HG03025 (cell line): Measurements from ENCODE around the gene ACTL7B.
"Not testable (repeated sequence)": the region's sequence is repeated elsewhere in the genome, so short reads cannot be mapped to it uniquely, and the experiment has no call there.

Experiments
- ATAC-seq: cut with Tn5 transposase; IDR thresholded peaks from one replicate; pipeline ENCODE4 v1.9.1; 2021; ENCODE audit warnings: mild to moderate bottlenecking, moderate library complexity; ENCODE audit not compliant: unreplicated experiment, low FRiP score

The ACTL7B gene, protein sequence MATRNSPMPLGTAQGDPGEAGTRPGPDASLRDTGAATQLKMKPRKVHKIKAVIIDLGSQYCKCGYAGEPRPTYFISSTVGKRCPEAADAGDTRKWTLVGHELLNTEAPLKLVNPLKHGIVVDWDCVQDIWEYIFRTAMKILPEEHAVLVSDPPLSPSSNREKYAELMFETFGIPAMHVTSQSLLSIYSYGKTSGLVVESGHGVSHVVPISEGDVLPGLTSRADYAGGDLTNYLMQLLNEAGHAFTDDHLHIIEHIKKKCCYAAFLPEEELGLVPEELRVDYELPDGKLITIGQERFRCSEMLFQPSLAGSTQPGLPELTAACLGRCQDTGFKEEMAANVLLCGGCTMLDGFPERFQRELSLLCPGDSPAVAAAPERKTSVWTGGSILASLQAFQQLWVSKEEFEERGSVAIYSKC

DNA sequence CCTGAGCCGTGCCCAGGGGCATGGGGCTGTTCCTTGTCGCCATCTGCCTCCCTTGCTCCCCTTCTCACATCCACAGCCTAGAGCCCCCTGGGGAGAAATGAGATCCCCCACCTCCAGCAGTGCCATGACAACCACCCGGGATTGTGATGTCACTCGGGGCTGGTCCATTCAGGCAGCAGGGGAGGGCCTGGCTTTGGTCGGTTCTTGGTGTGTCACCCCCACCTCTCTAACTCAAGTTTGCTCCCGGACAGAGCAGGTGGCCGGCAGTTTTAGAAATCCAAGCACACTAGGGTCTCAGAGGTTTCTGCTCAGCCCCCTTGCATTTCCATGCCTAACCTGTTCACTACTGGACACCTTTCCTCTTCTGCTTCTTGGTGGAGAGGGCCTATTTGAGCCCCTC is at the start of gene ACTL7B:
Gene ACTL7B (minus strand): TSS at position 99 of the 400 bp plus-strand sequence. CDS start 56 bp downstream, at position 43.
- ATAC-seq, result no peak

DNA sequence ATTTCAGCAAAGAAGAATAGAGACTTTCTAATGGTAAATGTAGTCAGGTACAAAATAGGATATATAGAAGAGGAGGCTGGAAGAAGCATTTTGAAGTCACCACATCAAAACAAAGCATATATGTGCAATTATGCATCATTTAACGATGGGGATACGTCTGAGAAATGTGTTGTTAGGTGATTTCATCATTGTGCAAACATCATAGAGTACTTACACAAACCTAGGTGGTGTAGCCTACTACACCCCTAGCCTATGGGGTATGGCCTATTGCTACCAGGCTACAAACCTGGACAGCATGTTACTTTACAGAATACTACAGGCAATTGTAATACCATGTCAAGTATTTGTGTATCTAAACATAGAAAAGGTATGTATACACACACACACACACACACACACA is 49.7 kb upstream of the ACTL7B start:
- no peak for ATAC-seq

DNA sequence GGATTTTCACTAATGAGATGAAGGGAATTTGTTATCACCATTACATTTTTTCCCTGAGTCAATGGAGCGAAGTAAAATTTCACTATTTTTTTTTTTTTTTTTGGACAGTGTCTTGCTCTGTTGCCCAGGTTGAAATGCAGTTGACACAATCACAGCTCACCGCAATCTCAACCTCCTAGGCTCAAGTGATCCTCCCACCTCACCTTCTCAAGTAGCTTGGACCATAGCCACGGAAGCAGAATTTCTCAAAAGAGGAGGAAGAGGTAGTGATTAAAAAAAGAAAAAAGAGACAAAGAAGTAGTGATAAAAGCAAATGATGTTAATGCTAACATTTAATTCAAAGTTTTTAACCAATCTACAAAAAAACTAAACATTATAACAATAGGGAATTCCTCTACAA is 48.4 kb upstream of the ACTL7B start:
- no peak for ATAC-seq

DNA sequence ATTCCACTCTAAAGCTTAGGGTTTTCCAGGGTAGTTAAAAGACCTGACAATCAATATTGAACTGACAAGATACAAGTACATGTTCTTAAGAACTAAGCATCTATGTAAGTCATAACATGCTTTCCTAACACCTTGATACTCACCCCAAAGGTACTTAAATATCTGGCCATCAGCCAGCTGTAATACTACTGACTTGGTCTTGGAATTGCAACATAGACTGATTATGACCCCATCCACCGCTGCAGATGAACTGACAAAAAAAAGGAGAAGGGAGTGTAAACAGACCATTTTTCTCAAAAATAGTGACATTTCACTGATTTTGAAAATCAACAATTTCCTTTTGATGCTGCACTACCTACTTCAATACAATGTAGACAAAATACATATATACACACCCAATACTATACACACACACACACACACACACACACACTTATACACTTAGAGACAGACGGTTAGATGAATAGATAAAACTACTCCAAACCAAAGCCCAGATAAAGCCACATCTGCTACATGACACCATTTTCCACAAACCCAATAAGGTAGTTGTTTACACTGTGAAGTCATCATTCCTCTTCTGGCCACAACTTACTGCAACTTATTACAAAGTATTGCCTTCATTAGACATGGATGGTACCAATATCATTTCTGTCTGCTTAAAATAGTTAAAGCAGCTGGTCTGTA is 47.8 kb upstream of the ACTL7B start:
- ATAC-seq, result no peak

DNA sequence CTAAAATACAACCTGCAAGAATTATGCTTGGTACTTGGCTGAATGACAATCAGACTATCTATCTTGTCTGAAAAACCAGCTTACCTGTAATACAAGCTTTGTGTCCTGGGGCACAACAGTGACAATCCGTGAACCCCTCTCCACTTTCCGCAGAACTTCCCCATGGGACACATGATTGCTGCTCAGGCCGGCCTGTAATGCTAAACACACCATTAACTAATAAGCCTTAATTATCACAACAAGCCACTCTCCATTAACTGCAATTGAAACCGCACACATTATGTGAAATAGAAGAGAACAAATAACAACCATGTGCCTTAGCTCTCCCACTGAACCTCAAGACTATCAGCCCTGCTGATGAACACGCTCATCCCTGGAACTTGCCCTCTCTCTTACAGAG is 44.4 kb upstream of the ACTL7B start:
- no peak for ATAC-seq

DNA sequence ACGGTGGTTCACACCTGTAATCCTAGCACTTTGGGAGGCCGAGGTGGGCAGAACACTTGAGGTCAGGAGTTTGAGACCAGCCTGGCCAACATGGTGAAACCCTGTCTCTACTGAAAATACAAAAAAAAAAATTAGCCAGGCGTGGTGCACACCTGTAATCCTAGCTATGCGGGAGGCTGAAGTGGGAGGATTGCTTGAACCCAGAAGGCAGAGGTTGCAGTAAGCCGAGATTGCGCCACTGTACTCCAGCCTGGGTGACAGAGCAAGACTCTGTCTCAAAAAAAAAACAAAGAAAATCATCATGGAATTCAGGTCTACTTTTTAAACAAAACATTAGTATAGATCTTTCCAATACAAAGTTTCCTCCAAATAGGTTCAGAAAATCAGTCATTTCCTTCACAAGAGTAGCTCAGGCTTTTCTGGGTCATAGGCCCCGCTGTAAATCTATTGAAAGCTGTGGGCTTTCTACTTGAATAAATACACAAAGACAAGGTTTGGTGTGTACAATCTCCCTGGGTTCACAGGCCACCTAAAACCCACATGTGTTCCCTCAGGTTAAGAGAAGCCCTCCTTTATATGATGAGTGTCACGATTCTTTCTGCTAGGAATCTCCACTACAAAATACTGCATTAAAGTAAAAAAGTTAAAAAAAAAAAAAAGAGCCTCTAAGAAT is 43.4 kb upstream of the ACTL7B start:
- ATAC-seq, result not testable (repeated sequence)

DNA sequence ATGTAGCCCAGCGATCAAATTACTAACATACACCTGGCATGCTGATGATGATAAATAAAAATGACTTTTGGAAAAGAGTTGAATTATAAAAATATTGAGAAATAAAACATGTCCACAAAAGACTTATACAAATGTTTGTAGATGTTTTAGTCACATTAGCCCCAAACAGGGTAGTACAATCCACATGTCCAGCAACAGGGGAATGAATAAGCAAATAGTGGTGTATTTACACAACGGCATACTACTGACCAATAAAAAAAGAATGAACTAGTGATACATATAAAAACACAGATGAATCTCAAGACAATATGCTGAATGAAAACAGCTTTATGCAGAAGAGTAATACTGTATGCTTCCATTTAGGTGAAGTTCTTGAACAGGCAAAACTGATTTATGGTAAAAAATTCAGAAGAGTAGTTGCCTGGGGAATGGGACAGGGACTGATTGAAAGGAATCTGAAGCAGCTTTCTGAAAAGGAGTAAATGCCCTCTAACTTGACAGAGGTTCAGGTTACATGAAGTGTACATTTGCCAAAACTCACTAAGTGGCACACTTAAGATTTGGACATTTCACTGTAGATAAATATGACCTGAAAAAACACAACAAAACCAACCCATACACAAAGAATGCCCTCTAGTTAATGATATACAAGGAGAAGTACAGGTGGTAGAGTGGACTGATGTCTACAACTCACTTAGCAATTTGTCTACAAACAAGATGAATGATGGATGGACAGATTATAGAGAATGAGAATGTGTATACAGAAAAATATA is 41.7 kb upstream of the ACTL7B start:
- ATAC-seq, result no peak

DNA sequence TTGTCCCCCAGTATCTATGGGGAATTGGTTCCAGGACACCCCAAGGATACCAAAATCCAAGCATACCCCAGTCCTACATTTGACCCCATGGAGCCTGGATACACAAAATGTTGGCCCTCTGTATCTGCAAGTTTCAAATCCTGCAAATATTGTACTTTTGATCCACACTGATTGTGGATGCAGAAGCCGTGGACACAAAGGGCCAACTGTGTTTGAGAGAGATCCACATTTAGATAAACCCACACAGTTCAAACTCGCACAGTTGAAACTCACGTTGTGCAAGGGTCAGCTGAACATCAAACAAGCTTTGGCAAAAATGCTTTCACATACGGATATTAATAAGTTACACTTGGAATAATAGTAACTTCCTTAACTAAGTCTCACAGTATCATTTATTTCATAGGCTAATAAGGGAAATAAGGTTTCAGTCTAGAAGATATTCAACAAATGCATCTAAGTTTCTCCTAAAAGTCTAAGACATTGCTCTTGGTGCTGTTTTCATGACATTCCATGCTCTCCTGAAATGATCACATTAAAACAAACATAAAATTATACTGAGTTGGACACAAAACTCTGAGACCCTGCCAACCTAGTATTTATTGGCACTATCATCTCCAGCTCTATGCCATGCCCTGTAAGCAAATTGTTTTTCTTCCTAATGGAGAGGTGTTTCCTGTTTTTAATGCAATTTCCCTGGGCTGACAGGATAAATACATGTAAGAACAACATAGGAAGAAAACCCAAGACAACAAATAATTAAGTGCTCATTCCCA is 38.6 kb upstream of the ACTL7B start:
- no peak for ATAC-seq

DNA sequence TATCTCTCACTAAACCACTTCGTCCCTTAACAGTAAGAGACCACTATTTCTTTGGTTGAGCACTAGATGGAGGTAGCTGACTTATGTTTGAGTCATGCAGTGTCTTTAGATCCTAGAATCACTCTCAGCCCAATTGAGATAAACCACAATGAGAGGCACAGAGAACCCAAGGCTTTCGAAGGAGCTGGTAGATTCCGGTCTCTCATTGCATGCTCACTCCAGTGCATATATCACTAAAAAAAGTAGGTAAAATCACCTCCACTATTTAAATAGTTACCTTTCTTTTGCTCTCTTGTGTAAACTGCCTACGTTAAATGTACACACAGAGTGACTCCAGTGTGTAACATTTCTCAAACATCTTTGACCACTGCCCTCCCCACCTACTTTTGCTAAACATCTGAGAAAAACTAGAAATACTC is 33.9 kb upstream of the ACTL7B start:
- no peak for ATAC-seq

DNA sequence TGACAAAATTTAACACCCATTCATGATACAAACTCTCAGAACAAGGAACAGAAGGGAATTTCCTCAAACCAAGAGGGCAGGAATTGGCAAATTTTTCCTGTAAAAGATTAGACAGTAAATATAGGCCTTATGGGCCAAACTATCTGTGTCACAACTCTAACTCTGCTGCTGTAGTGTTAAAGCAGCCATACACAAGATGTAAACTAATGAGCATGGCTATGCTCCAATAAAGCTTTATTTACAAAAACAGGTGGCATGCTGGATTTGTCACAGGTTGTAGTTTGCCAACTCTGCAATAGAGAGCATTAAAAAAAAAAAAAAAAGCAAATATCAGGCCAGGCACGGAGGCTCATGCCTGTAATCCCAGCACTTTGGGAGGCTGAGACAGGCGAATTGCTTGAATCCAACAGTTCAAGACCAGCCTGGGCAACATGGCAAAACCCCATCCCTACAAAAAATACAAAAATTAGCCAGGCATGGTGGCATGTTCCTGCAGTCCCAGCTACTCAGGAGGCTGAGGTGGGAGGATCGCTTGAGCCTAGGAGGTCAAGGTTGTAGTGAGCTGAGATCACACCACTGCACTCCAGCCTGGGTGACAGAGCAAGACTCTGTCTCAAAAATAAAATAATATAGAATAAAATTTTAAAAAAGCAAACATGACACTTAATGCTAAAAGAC is 30.9 kb upstream of the ACTL7B start:
- not testable (repeated sequence) for ATAC-seq

DNA sequence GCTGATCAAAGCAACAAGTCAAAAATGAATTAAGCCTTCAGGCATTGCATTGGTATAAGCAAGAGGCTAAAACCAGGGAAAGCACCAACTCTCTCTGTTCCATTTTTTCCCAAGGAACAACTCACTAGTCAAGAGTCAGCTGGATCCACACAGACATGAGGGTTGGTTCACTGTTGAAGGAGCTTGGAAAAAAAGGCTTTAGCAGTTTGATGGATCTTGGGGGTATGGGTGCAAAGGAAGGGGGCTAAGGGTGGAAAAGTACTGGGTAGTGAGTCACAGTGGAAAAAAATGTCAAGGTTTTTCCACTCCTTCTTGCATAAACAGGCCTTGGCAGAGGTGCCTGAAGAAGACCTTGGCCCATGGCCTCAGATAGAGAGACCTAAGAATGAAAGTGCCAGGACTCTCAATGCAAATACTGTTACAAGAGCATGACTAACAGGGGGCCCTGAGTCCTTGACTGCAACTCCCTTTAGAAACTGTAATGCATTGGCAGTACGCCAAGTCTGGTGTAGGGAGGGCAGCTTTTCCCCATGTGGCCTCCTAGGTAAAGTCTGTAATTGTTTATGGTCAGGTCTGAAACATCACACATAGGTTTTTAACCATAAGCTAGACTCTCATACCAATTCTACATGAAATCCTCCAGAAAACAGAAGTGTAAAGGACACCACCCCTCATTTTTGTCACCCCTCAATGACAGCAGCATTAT is 30.0 kb upstream of the ACTL7B start:
- ATAC-seq, result peak; percentile 98

DNA sequence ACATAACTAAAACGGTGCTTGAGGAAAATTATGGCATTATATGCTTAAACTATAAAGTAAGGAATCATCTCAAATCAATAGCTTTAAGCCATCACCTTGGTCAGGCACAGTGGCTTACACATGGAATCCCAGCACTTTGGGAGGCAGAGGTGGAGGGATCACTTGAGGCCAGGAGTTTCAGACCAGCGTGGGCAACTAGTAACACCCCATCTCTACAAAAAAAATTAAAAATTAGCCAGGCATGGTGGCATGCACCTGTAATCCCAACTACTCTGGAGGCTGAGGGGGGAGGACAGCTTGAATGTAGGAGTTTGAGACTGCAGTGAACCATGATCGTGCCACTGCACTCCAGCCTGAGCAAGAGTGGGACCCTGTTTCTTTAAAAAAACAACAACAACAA is 28.9 kb upstream of the ACTL7B start:
- no peak for ATAC-seq

DNA sequence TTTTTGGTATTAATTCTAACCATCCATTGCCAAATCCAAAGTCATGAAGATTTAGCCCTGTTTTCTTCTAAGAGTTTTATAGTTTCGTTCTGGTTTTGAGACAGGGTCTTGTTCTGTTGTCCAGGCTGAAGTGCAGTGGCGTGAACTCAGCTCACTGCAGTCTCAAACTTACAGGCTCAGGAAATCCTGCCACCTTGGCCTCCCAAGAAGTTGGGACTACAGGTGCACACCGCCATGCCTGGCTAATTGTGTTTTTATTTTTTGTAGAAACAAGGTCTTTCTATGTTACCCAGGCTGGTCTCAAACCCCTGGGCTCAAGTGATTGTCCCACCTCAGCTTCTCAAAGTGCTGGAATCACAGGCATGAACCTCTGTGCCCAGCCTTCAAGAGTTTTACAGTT is 27.3 kb upstream of the ACTL7B start:
- ATAC-seq, result no peak

DNA sequence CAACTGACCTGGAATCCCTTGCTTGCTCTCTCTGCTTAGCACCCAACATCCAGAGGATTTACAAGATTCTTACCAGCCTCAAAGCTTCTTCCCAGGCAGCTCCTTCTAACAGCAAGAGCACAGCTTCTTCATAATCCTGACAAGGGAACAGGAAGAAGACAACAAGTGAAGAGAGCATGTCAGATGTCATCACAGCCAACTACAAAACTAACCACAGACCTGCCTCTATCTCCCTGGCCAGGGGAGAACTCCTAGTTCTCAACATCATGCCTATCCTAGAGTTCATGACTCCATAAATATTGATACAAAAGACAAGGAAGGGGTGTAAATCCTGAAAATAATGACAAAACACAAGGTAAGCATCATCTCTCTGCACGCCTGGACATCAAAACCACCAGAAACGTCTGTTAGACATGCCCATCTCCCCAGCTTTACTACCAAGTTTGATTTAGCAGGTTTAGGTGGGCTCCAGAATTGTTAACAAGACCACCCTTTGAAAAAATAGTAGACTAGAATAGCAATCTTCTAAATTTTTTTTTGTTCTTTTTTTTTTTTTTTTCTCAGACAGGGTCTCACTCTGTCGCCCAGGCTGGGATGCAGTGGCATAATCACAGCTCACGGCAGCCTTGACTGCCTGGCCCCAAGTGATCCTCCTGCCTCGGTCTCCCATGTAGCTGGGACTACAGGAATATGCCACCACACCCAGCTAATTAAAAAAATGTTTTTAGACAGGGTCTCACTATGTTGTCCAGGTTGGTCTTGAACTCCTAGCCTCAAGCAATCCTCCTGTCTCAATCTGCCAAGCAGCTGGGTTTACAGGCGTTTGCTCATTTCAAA is 26.5 kb upstream of the ACTL7B start:
- ATAC-seq, result no peak

DNA sequence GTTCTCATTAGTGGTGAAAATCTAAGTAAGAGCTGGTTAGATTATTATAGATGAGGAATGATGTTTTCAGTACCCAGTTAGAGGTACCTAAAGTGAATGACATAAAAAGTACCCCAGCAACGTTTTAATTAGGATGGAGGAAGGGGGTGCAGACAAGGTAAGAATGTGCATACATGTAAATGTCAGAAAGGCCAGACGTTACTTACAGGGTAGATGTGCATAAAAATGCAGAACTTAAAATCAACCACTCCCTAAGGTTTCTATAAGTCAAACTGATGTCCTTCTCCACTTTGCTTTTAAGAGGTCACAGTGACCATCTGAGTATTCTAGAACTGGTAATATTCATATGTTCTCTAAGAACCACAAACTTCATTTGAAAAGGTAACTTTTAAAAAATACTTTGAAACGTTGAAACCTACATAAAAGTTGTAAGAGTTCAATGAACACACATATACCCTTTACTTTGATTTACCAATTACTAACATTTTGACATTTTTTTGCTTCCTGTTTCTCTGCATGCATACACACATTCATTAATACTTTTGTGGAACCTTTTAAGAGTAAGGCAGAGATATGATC is 25.0 kb upstream of the ACTL7B start:
- ATAC-seq, result no peak

DNA sequence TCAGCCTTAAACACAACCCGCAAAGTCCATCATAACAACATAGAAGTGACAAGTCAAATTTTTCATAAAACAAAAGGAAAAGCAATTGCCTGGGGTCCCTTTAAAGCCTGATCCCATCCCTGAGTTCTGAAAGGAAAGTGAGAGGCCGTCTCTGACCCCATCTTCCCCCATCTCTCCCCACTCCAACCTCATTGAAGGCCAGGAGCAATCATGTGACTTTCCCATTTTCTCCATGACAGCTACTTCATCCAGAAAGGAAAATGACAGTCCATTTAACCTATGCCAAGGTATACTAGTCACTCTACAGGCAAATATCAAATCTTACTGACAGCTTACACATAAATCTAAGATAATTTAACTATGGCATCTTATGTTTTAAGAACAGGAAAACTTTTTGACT is 21.7 kb upstream of the ACTL7B start:
- ATAC-seq, result no peak

DNA sequence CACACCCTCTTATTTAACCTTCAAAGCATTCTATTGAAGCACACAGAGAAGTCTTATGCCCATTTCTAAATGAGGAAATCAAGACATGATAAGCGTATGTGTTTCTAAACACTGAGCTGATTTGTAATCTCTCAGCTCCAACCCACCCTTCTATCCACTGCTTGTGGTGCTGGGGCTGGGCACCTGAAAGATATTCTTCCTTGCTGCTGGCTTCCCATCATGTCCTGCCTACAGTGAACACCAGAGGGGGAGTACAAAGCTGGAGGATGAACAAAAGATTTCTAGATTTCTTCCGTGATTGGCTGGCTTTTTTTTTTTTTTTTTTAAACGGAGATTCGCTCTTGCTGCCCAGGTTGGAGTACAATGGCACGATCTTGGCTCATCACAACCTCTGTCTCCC is 20.6 kb upstream of the ACTL7B start:
- no peak for ATAC-seq
